Progenitor cell of endocrine pancreas (in vitro differentiated cells): ENCODE data around the gene PUM1. TPM values are rescaled to one million over a fixed set of nuclear protein-coding genes. Genes with fewer than 3 reads are reported as not detected.
A peak's percentile ranks its signal among the peaks of the same experiment; 100 is the strongest.

Experiments
- DNase-seq: peaks from one replicate; pipeline ENCODE4 v3.0.0; 2021; ENCODE audit warnings: low spot score; ENCODE audit not compliant: unreplicated experiment
- H3K27ac Mint-ChIP-seq: 2 replicates; pipeline ENCODE4 v1.8.0; 2021; ENCODE audit warnings: mild to moderate bottlenecking, moderate library complexity, mixed read lengths
- H3K27me3 Mint-ChIP-seq: 2 replicates; pipeline ENCODE4 v1.8.0; 2021; ENCODE audit warnings: mixed read lengths
- H3K36me3 Mint-ChIP-seq: 2 replicates; pipeline ENCODE4 v1.8.0; 2022; ENCODE audit warnings: mixed read lengths; ENCODE audit not compliant: insufficient read depth
- H3K4me1 Mint-ChIP-seq: 2 replicates; pipeline ENCODE4 v1.8.0; 2021; ENCODE audit warnings: low read depth, mixed read lengths
- H3K4me3 Mint-ChIP-seq: 2 replicates; pipeline ENCODE4 v1.8.0; 2021; ENCODE audit warnings: low read depth, mild to moderate bottlenecking, moderate library complexity, mixed read lengths
- H3K9me3 Mint-ChIP-seq: 2 replicates; pipeline ENCODE4 v1.8.0; 2021; ENCODE audit warnings: low read depth, mixed read lengths
- total RNA-seq: library from RNA; stranded (reverse); gene quantifications from 2 replicates; pipeline ENCODE4 v1.2.1, GENCODE V29; 2021
- TF ChIP-seq, protein P1 (sequence below): fragments of 200-600 bp; sonication (generic); IDR thresholded peaks from one replicate; pipeline ENCODE4 v1.5.0; 2021; ENCODE audit warnings: antibody characterized with exemption, mild to moderate bottlenecking; ENCODE audit not compliant: unreplicated experiment

The PUM1 gene
- total RNA-seq, 1 donor from 2014 or later, result 249 TPM

GRCh38 chr1:31003613-31004230, 61.8 kb downstream of the PUM1 start:
- TF ChIP-seq, protein P1, sequence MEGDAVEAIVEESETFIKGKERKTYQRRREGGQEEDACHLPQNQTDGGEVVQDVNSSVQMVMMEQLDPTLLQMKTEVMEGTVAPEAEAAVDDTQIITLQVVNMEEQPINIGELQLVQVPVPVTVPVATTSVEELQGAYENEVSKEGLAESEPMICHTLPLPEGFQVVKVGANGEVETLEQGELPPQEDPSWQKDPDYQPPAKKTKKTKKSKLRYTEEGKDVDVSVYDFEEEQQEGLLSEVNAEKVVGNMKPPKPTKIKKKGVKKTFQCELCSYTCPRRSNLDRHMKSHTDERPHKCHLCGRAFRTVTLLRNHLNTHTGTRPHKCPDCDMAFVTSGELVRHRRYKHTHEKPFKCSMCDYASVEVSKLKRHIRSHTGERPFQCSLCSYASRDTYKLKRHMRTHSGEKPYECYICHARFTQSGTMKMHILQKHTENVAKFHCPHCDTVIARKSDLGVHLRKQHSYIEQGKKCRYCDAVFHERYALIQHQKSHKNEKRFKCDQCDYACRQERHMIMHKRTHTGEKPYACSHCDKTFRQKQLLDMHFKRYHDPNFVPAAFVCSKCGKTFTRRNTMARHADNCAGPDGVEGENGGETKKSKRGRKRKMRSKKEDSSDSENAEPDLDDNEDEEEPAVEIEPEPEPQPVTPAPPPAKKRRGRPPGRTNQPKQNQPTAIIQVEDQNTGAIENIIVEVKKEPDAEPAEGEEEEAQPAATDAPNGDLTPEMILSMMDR, result no peak
- Mint-ChIP-seq H3K4me3 (no peak overlapping the region), H3K4me1 (peaks cover 43% of the 10 kb centered on the region), H3K36me3 (peaks cover 33% of the 10 kb centered on the region), H3K27me3 (no peaks in the 10 kb centered on the region), H3K27ac (peak overlapping the region; percentile 89), H3K9me3 (no peaks in the 10 kb centered on the region)
- no peak for DNase-seq

- TF ChIP-seq, protein P1, result no peak
- peaks cover 30% of the 10 kb centered on the region for H3K36me3 Mint-ChIP-seq
- peaks cover 35% of the 10 kb centered on the region for H3K4me1 Mint-ChIP-seq
- H3K9me3 Mint-ChIP-seq, result no peaks in the 10 kb centered on the region
- DNase-seq, result no peak
- H3K27ac Mint-ChIP-seq, result peak overlapping the region; percentile 85
- H3K4me3 Mint-ChIP-seq, result no peak overlapping the region
- no peaks in the 10 kb centered on the region for H3K27me3 Mint-ChIP-seq
Measured at GRCh38 chr1:31000301-31000700, 65.2 kb downstream of the PUM1 start.

DNA sequence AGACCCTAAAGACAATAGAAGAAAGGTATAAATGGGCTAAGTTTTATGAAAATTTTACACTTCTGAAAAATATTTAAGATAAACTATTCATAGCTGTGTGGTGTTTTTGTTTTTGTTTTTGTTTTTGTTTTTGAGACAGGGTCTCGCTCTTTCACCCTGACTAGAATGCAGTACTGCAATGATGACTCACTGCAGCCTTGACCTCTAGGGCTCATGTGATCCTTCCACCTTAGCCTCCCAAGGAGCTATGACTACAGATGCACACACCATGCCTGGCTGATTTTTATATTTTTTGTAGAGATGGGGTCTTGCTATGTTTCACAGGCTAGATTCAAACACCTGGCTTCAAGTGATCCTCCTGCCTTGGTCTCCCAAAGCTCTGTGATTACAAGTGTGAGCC, 66.6 kb downstream of the PUM1 start:
- TF ChIP-seq, protein P1, result no peak
- Mint-ChIP-seq H3K27me3 (no peaks in the 10 kb centered on the region), H3K27ac (peak overlapping the region; percentile 64), H3K36me3 (peaks cover 30% of the 10 kb centered on the region), H3K4me3 (no peak overlapping the region), H3K9me3 (no peaks in the 10 kb centered on the region), H3K4me1 (peaks cover 25% of the 10 kb centered on the region)
- DNase-seq, result no peak

GRCh38 chr1:30998171-30998570, 67.3 kb downstream of the PUM1 start:
- peaks cover 29% of the 10 kb centered on the region for H3K36me3 Mint-ChIP-seq
- no peak overlapping the region for H3K4me3 Mint-ChIP-seq
- DNase-seq, result no peak
- TF ChIP-seq, protein P1, result no peak
- H3K9me3 Mint-ChIP-seq, result no peaks in the 10 kb centered on the region
- peaks cover 20% of the 10 kb centered on the region for H3K4me1 Mint-ChIP-seq
- peak overlapping the region; percentile 4 for H3K27ac Mint-ChIP-seq
- no peaks in the 10 kb centered on the region for H3K27me3 Mint-ChIP-seq

DNA sequence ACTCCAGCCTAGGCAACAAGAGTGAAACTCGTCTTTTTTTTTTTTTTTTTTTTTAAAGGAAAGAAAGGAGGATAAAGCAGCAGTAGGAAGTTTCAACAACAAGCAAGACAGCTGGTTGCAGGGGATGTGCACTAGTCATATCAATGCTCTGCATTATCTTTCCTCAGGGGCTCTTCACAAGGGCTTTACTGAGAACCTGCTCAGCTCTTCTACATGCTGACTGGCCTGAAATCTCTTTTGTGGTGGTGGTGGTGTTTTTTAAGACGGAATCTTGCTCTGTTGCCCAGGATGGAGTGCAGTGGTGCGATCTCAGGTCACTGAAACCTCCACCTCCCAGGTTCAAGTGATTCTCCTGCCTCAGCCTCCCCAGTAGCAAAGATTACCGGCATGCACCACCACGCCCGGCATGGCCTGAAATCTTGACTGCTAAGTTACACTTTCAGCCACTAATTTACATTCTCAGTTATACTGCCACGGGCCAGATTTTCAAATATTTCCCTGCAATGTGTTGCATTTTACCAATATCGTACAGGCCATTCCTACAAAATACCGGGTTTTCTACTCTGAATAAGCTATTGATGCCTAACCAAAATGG, 68.0 kb downstream of the PUM1 start:
- peaks cover 26% of the 10 kb centered on the region for H3K36me3 Mint-ChIP-seq
- no peak overlapping the region for H3K4me3 Mint-ChIP-seq
- DNase-seq, result no peak
- no peaks in the 10 kb centered on the region for H3K9me3 Mint-ChIP-seq
- peaks cover 16% of the 10 kb centered on the region for H3K4me1 Mint-ChIP-seq
- TF ChIP-seq, protein P1, result no peak
- H3K27me3 Mint-ChIP-seq, result no peaks in the 10 kb centered on the region
- H3K27ac Mint-ChIP-seq, result no peak overlapping the region
